Ascending aorta (tissue), 2 donors: ENCODE measurements around the gene PXDN. TPM values are rescaled to one million over a fixed set of nuclear protein-coding genes. Genes with fewer than 3 reads are reported as not detected.
A peak's percentile ranks its signal among the peaks of the same experiment; 100 is the strongest.

ENCODE experiments used
- DNase-seq, 2 donors: peaks; one replicate each; pipeline ENCODE4 v3.0.0-alpha.2; 2019; ENCODE audit warnings: low spot score in 2 of 2
- H3K27ac ChIP-seq, 2 donors: fragments of 200-600 bp; sonication (generic); one replicate each; pipeline ENCODE4 v1.5.1; 2016 to 2017; ENCODE audit warnings: mild to moderate bottlenecking in 1 of 2
- H3K27me3 ChIP-seq: fragments of 200-600 bp; sonication (generic); one replicate; pipeline ENCODE4 v1.5.1; 2017
- H3K36me3 ChIP-seq, 2 donors: fragments of 200-600 bp; sonication (generic); one replicate each; pipeline ENCODE4 v1.5.1; 2016
- H3K4me1 ChIP-seq, 2 donors: fragments of 200-600 bp; sonication (generic); one replicate each; pipeline ENCODE4 v1.5.1; 2016 to 2017; ENCODE audit warnings: mild to moderate bottlenecking in 1 of 2
- H3K4me3 ChIP-seq, 2 donors: fragments of 200-600 bp; sonication (generic); one replicate each; pipeline ENCODE4 v1.5.1; 2016 to 2017; ENCODE audit warnings: mild to moderate bottlenecking in 1 of 2
- H3K9me3 ChIP-seq, 2 donors: fragments of 200-600 bp; sonication (generic); one replicate each; pipeline ENCODE4 v1.5.1; 2016
- CTCF ChIP-seq, 3 experiments: fragments of 200-600 bp in 2 of 3; fragments of 450-650 bp in 1 of 3; sonication (generic) in 2 of 3; IDR thresholded peaks; one replicate each; pipeline ENCODE4 v1.5.1; 2016 to 2019; ENCODE audit warnings: antibody characterized with exemption in 3 of 3, mild to moderate bottlenecking in 1 of 3, moderate library complexity in 1 of 3
- intact Hi-C: fragments of 100-400 bp; cut with DNase I; formaldehyde crosslinking; loops from one replicate; pipeline ENCODE4 v1.15.1; 2023
- total RNA-seq: library from RNA; depleted of rRNA; stranded (reverse); fragments of >200 nt; gene quantifications from one replicate; pipeline ENCODE4 v1.1.0, GENCODE V29; 2016

The PXDN gene
- total RNA-seq, 1 donor from 2014 or later: 188 TPM

DNA sequence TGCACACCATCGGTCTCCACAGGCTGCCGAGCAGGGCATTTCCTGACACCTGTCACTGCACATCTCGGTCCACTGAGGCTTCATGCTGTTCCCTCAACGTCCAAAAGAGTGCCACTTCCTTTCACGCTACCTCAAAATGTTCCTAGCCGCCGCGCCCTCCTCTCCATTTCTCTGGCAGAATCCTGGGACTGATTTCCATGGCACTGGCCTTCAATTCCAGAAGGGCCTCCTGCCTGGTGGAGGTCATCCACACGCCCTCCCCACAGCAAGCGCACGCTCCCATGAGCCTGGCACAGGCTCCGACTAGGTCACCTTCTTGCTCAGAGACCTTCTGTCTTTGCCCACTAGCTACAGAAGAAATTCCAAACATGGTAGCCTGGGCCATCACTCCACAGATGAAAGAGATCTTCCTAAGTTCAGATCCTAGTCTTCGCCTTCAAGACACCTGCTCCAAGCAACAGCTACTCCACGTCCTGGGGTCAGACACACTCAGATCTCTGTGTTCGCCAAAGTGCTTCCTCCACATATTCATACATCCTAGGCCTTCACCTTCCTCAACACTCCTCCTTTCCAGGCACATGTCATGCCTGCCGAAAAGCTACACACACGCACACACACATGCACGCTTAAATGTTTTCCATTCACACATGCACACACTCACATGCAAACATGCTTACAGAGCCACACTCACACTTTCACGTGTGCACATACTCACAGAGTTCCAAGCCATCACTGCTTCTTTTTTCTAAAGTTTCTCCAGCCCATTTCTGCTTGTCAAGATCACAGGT lies 94.0 kb downstream of the PXDN start:
- no peak for TF ChIP-seq CTCF (IDR thresholded peaks at IDR 0.05)
- H3K4me1 ChIP-seq: peaks cover 18 to 40% of the 10 kb centered on the region in 2 donors
- intact Hi-C loops: loop anchor here (10.0 kb wide), 1 partner anchor 1815 kb away; no protein-coding TSS in a partner anchor
- H3K36me3 ChIP-seq: peaks cover 32 to 36% of the 10 kb centered on the region in 2 donors
- no peak for DNase-seq
- no peaks in the 10 kb centered on the region for H3K9me3 ChIP-seq
- peak overlapping the region; percentile 94 to 97 for H3K27ac ChIP-seq
- no peak overlapping the region for H3K4me3 ChIP-seq
- H3K27me3 ChIP-seq: no peaks in the 10 kb centered on the region

DNA sequence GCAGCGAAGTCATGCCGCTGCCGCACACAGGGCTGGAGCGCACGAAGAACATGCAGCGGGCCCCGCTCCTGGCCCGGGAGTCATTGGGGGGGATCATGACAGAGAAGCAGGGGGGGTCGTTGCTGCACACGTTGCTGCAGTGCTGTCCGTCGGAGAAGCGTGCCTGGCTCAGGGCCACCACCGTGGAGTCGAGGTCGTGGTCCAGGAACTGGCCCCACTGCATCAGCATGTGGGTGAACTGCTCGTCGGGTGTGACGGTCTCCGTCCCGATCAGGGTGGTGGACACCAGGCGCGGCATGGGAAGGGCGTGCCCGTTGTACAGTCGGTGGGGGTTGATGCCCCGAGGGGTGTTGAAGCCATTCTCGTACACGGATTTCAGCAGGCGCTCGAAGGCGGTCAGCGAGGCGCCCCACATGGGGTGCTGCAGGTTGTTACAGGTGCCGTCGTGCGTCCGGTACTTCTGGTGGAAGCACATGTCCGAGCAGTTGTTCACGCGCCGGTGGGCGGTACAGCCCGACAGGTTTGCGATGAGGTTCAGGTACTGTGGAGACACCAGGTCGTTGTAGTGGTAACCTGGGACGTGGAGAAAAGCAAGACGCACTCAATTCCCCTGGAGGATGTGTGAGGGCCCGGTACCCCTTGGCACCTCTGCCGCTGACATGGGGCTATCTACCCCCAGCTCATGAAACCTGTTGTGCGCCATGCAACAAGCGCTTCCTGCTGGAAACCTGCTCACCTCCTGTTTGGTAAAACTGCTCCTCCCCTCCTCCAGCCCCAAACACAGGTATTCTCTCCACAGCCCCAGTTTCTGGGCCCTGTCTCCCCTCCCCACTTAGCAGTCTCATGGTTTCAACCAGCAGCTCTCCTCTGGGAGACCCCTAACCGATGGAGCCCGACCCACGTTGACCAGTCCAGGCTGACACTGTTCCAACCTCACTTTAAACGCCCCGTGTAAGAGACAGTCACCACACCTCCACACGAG lies 94.9 kb downstream of the PXDN start:
- Histone ChIP-seq H3K9me3 (no peaks in the 10 kb centered on the region), H3K4me3 (no peak overlapping the region), H3K4me1 (peaks cover 18 to 32% of the 10 kb centered on the region in 2 donors), H3K27me3 (no peaks in the 10 kb centered on the region), H3K27ac (peak overlapping the region in 1 of 2 donors; percentile 94), H3K36me3 (peaks cover 33 to 36% of the 10 kb centered on the region in 2 donors)
- intact Hi-C loops: loop anchor here (10.0 kb wide), 1 partner anchor 1815 kb away; no protein-coding TSS in a partner anchor
- TF ChIP-seq CTCF (IDR thresholded peaks at IDR 0.05): no peak
- no peak for DNase-seq

DNA sequence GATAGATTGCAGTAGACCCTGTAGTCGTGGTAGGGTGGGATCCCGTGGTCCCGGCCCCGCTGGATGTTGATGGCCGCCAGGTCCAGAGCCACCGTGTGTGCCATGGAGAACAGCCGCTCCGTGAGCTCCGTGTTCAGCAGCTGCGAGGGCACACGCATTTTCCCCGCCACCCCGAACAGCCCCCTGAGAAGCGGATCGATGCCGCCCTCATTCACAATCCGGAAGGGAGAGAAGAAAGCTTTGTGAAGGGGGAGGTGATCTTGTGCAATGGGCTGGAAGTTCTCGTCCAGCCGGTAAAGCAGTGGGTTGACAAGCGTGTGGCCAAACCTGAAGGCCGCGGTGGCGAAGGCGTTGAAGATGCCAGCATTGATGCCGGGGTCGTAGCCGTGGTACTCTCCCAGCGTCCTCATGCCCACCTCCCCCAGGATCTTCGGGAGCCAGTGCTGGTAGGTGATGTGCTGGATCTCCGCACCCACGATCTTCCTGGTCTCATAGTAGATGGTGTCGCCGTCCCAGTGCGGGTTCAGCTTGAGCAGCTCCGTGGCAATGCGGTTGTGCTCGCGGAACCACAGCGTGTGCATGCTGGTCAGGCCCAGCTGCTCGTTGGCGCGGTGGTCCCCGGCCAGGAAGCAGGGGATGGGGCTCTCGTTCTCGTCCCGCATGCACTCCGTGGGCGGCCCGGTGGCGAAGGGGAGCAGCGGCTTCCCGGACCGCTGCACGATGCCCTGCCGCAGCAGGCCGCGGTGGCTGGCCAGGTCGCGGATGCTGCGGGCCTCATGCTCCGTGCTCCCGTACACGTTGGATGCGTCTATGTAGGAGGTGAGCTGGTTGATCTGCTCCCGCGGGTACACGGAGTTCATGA lies 95.8 kb downstream of the PXDN start:
- peaks cover 18 to 28% of the 10 kb centered on the region in 2 donors for H3K4me1 ChIP-seq
- H3K9me3 ChIP-seq: no peaks in the 10 kb centered on the region
- intact Hi-C loops: no loop called here
- H3K36me3 ChIP-seq: peaks cover 35 to 39% of the 10 kb centered on the region in 2 donors
- DNase-seq: no peak
- no peaks in the 10 kb centered on the region for H3K27me3 ChIP-seq
- H3K4me3 ChIP-seq: no peak overlapping the region
- peak overlapping the region in 1 of 2 donors; percentile 49 for H3K27ac ChIP-seq
- no peak for TF ChIP-seq CTCF (IDR thresholded peaks at IDR 0.05)

DNA sequence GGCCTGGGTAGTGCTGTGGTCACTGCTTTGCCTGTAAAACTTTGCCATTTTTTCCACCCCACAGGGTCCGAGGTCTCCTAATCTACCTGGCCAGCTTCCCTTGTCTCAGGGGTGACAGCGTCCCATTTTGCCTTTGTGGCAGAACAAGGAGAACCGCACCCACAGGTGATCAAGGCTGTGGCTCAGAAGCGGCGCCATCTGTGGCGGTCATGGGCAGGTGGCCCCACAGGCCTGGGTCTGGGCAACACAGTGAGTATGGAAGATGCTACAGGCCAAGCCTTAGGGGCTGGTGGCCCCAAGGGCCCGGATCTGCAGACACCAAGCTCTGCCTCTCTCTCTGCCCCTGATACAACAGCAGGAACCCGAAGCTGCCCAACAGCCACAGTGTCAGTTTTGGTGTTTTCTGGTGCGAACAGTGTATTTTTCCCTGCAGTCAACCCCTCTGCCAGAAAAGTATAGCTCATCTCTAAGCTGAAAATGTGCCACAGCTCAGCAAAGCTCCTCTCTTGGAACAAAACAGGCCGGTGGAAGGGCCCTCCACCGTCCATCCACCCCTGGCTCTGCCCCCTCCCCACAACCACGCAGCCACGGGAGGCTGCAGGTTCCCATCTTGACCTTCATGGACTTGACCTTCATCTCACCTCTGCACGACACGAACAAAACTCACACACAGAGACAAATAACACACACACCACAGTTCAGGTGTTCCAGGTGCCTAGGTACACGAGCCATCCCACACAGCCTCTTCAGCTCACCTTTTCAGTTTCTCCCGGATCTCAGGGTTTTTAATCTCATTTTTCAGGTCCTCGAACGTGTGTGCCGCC lies 96.7 kb downstream of the PXDN start:
- Histone ChIP-seq H3K9me3 (no peaks in the 10 kb centered on the region), H3K27ac (peak overlapping the region; percentile 12 to 49), H3K4me3 (no peak overlapping the region), H3K4me1 (peaks cover 19 to 29% of the 10 kb centered on the region in 2 donors), H3K36me3 (peaks cover 35 to 42% of the 10 kb centered on the region in 2 donors), H3K27me3 (no peaks in the 10 kb centered on the region)
- no peak for TF ChIP-seq CTCF (IDR thresholded peaks at IDR 0.05)
- intact Hi-C loops: no loop called here
- DNase-seq: no peak
